ENCODE data around the gene ZBTB45. TPM values are rescaled to one million over a fixed set of nuclear protein-coding genes. Genes with fewer than 3 reads are reported as not detected.

ZBTB45 gene
- total and polyA plus RNA-seq, 9 of the 15 experiments (the other 6 are each of a cell fraction or from before 2014, with no cell fraction given) = 0.08 to 16.1 (median 1.8) TPM

- TF ChIP-seq POLR2AphosphoS2 (IDR thresholded peaks at IDR 0.05; ENCODE audit: low read length) (no peak), GTF2A2 (tag; IDR thresholded peaks at IDR 0.05) (no peak), PURB (CRISPR knock-in tag; IDR thresholded peaks at IDR 0.05; ENCODE audit: low read depth) (no peak), USF2 (CRISPR knock-in tag; IDR thresholded peaks at IDR 0.05) (no peak), ZNF197 (CRISPR knock-in tag; IDR thresholded peaks at IDR 0.05; ENCODE audit: low read depth) (0 out of 2 replicates have a peak, but pooled peaks have one; percentile 2), RNF2 (IDR thresholded peaks at IDR 0.05) (no peak), TAF7 (tag; IDR thresholded peaks at IDR 0.05) (no peak), POU5F1 (IDR thresholded peaks at IDR 0.05; ENCODE audit: borderline replicate concordance, low read depth, low read length, partially characterized antibody) (no peak), CBX3 (IDR thresholded peaks at IDR 0.05; ENCODE audit: borderline replicate concordance in 1 of 2, low read length in 2 of 2) (no peak), MTA1 (IDR thresholded peaks at IDR 0.05; ENCODE audit: borderline replicate concordance) (no peak), PCBP1 (IDR thresholded peaks at IDR 0.05; ENCODE audit: low read depth, low read length, poor library complexity, severe bottlenecking) (no peak), SFPQ (IDR thresholded peaks at IDR 0.05; ENCODE audit: low read depth, low read length) (no peak), HDAC6 (IDR thresholded peaks at IDR 0.05; ENCODE audit: low read depth, low read length) (no peak), ZNF584 (CRISPR knock-in tag; IDR thresholded peaks at IDR 0.05; ENCODE audit: low read depth) (no peak), AFF4 (CRISPR knock-in tag; IDR thresholded peaks at IDR 0.05) (no peak), RBM39 (optimal IDR thresholded peaks at IDR 0.05; ENCODE audit: low read depth, low read length) (no peak), ZKSCAN1 (IDR thresholded peaks at IDR 0.05; ENCODE audit: low read depth, low read length) (no peak), NR2F6 (CRISPR knock-in tag; IDR thresholded peaks at IDR 0.05) (no peak), ILF3 (IDR thresholded peaks at IDR 0.05; ENCODE audit: borderline replicate concordance) (no peak), ZNF3 (CRISPR knock-in tag; IDR thresholded peaks at IDR 0.05) (no peak), OTX1 (CRISPR knock-in tag; IDR thresholded peaks at IDR 0.05) (no peak), GATAD2B (IDR thresholded peaks at IDR 0.05; ENCODE audit: borderline replicate concordance) (no peak), KLF16 (IDR thresholded peaks at IDR 0.05) (0 out of 2 replicates have a peak, but pooled peaks have one; percentile 41), NR1H2 (CRISPR knock-in tag; IDR thresholded peaks at IDR 0.05) (no peak), GTF2E2 (tag; IDR thresholded peaks at IDR 0.05) (no peak)
These were observed 589 bp downstream of the ZBTB45 start (continued) for GRCh38 chr19:58519087-58519354.

Data from K562 (cell line).